ENCODE measurements around the gene KCNE3. TPM values are rescaled to one million over a fixed set of nuclear protein-coding genes. Genes with fewer than 3 reads are reported as not detected.

Gene KCNE3
- total RNA-seq, 1 experiment from 2014 or later = 4.9 TPM

- no peak overlapping the region for H2AFZ ChIP-seq (ENCODE audit: low read length)
Measured at GRCh38 chr11:74479732-74480123, 12.4 kb upstream of the KCNE3 start.

More at GRCh38 chr11:74479732-74480123, 12.4 kb upstream of the KCNE3 start:
- no peak overlapping the region for H3K14ac ChIP-seq (ENCODE audit: insufficient read depth, low read length)
- H3K4me2 ChIP-seq (ENCODE audit: insufficient read depth, insufficient read length, low read length) = no peak overlapping the region
- Mint-ChIP-seq H3K27me3 (ENCODE audit: low read depth) (no peaks in the 10 kb centered on the region; the same call in 1 of the 2 replicates), H3K36me3 (ENCODE audit: insufficient read depth in 1 of 3, low read depth in 3 of 3) (no peaks in the 10 kb centered on the region), H3K27ac (no peak overlapping the region), H3K4me1 (no peaks in the 10 kb centered on the region), H3K4me3 (no peak overlapping the region), H3K9me3 (peaks cover 0 to 2% of the 10 kb centered on the region in 2 experiments; a peak in 1 of 5 replicates)
- no peak for TF ChIP-seq CTCF (conservative IDR thresholded peaks at IDR 0.05)
- H3K23me2 ChIP-seq (ENCODE audit: insufficient read length, low read depth, low read length, poor library complexity, severe bottlenecking) = no peaks in the 10 kb centered on the region
- no peaks in the 10 kb centered on the region for H3K4me1 ChIP-seq (ENCODE audit: insufficient read depth, low read length)
- H4K5ac ChIP-seq (ENCODE audit: insufficient read length, low read depth, low read length) = no peak overlapping the region
- no peaks in the 10 kb centered on the region for H3K79me1 ChIP-seq (ENCODE audit: insufficient read depth, low read depth, low read length, poor library complexity, severe bottlenecking)
- no peaks in the 10 kb centered on the region for H3K9me3 ChIP-seq (ENCODE audit: control insufficient read depth, low read depth, low read length)
- no peak overlapping the region for H3K23ac ChIP-seq (ENCODE audit: insufficient read length, low read depth, low read length)
- no peak overlapping the region for H2BK120ac ChIP-seq (ENCODE audit: low read depth, low read length, poor library complexity, severe bottlenecking)
- no peak overlapping the region for H2BK15ac ChIP-seq (ENCODE audit: low read depth, low read length)
- no peak overlapping the region for H3K56ac ChIP-seq (ENCODE audit: insufficient read length, low read depth, low read length)
- WGBS (ENCODE audit: extremely low coverage, insufficient read length, low lambda C conversion rate) = no CpG with 5 or more reads among the region's 1 CpG
- no peaks in the 10 kb centered on the region for H3K79me2 ChIP-seq (ENCODE audit: insufficient read depth, low read length)
- H3K4ac ChIP-seq (ENCODE audit: low read depth, low read length) = no peak overlapping the region
- no peak overlapping the region for H3K18ac ChIP-seq (ENCODE audit: insufficient read length, low read depth, low read length)
- no peak overlapping the region for H3K27ac ChIP-seq (ENCODE audit: insufficient read length, low read depth, low read length)
- H3K9ac ChIP-seq (ENCODE audit: extremely low read depth, insufficient read length, low read length) = no peak overlapping the region
- no peak overlapping the region for H3T11ph ChIP-seq (ENCODE audit: low read length)
- H4K20me1 ChIP-seq (ENCODE audit: control insufficient read depth, insufficient read depth, insufficient read length) = no peaks in the 10 kb centered on the region
- no peak overlapping the region for H2BK20ac ChIP-seq (ENCODE audit: low read depth, low read length, poor library complexity, severe bottlenecking)
- H2BK5ac ChIP-seq (ENCODE audit: insufficient read length, low read length) = no peak overlapping the region
- no peak overlapping the region for H4K91ac ChIP-seq (ENCODE audit: insufficient read length, low read depth, low read length)
- no peak overlapping the region for H4K8ac ChIP-seq (replicated peaks; ENCODE audit: insufficient read length, low read depth, low read length)
- no peak overlapping the region for H2AK5ac ChIP-seq (ENCODE audit: insufficient read length, low read length)
- no peak overlapping the region for H2BK12ac ChIP-seq (ENCODE audit: insufficient read length, low read depth, low read length)
- H3K27me3 ChIP-seq (ENCODE audit: insufficient read depth, low read length) = no peaks in the 10 kb centered on the region
- no peak for DNase-seq

All from H9 (cell line).